Endothelial cell of umbilical vein (primary cell): ENCODE data around the gene ALS2. TPM values are rescaled to one million over a fixed set of nuclear protein-coding genes. Genes with fewer than 3 reads are reported as not detected.

ENCODE experiments used
- BruUV-seq: library from RNA; stranded (reverse); fragments of 400-500 nt; replicated peaks from 2 replicates; lab custom pipeline; 2021; lab: Mats Ljungman, UMichigan
- CTCF ChIA-PET: fragments of 300-600, 350-600 bp; sonication (Branson Sonifier 250); formaldehyde crosslinking; loops from one replicate; lab custom pipeline; 2021; ENCODE audit warnings: antibody characterized with exemption, inconsistent platforms; lab: Charles Lee
- POLR2A ChIA-PET: fragments of 300-600, 350-600 bp; sonication (Branson Sonifier 250); formaldehyde crosslinking; loops from one replicate; lab custom pipeline; 2021; ENCODE audit warnings: antibody characterized with exemption, inconsistent platforms; lab: Charles Lee
- DNase-seq: peaks from one replicate; pipeline ENCODE4 v3.0.0-alpha.2; 2011; ENCODE audit warnings: low read depth, low spot score
- FAIRE-seq: peaks from 2 replicates; lab custom pipeline; 2011; peaks lifted over from hg19 to GRCh38; lab: Jason Lieb, UNC
- H2AFZ ChIP-seq: 2 replicates; pipeline ENCODE4 v1.6.0; 2012; ENCODE audit warnings: low read depth, low read length, control low read depth, inconsistent platforms
- H3K27ac ChIP-seq: 2 replicates; pipeline ENCODE4 v1.5.1; 2011; ENCODE audit warnings: low read depth, mild to moderate bottlenecking, control low read depth, low read length, moderate library complexity; ENCODE audit not compliant: insufficient read depth
- H3K27me3 ChIP-seq, 2 experiments: 2 replicates each; pipeline versions ENCODE4 v1.6.0 to v1.6.1; 2011; ENCODE audit warnings: low read length in 2 of 2, mixed read lengths in 1 of 2; ENCODE audit not compliant: control insufficient read depth in 2 of 2, insufficient read depth in 2 of 2
- H3K36me3 ChIP-seq, 2 experiments: 2 replicates in 1 of 2; 3 replicates in 1 of 2; pipeline ENCODE4 v1.5.1; 2011; ENCODE audit warnings: low read length in 2 of 2, mild to moderate bottlenecking in 1 of 2, moderate library complexity in 1 of 2; ENCODE audit not compliant: control insufficient read depth in 2 of 2, insufficient read depth in 2 of 2; ENCODE audit errors: extremely low read depth in 1 of 2
- H3K4me1 ChIP-seq: 3 replicates; pipeline ENCODE4 v1.5.1; 2011; ENCODE audit warnings: mild to moderate bottlenecking, low read length; ENCODE audit not compliant: control insufficient read depth, insufficient read depth; ENCODE audit errors: extremely low read depth
- H3K4me2 ChIP-seq: 2 replicates; pipeline ENCODE4 v1.6.1; 2011; ENCODE audit warnings: low read length, control low read depth, mixed read lengths; ENCODE audit not compliant: insufficient read depth
- H3K4me3 ChIP-seq, 3 experiments: fragments of 200-600 bp in 1 of 3; sonication (generic), shearing (Covaris generic) in 1 of 3; replicated peaks in 1 of 3; 2 replicates each; pipeline ENCODE4 v1.5.1; 2011 to 2016; ENCODE audit warnings: control low read depth in 3 of 3, low read length in 3 of 3, mild to moderate bottlenecking in 2 of 3, inconsistent platforms in 1 of 3, low read depth in 1 of 3, moderate library complexity in 1 of 3; ENCODE audit not compliant: insufficient read depth in 1 of 3
- H3K79me2 ChIP-seq: 2 replicates; pipeline ENCODE4 v1.6.0; 2012; ENCODE audit warnings: low read length, inconsistent platforms; ENCODE audit not compliant: control insufficient read depth, insufficient read depth
- H3K9ac ChIP-seq: replicated peaks from 2 replicates; pipeline ENCODE3; 2011; ENCODE audit warnings: low read length, control low read depth; ENCODE audit not compliant: insufficient read depth; ENCODE audit errors: extremely low read depth
- H3K9me1 ChIP-seq: replicated peaks from 3 replicates; pipeline ENCODE4 v1.6.0; 2011; ENCODE audit warnings: mild to moderate bottlenecking, low read length; ENCODE audit not compliant: control insufficient read depth, insufficient read depth; ENCODE audit errors: extremely low read depth
- H3K9me3 ChIP-seq: replicated peaks from 2 replicates; pipeline ENCODE4 v1.5.1; 2012; ENCODE audit warnings: low read length, inconsistent platforms; ENCODE audit not compliant: control insufficient read depth, insufficient read depth
- H4K20me1 ChIP-seq: replicated peaks from 2 replicates; pipeline ENCODE3; 2011; ENCODE audit warnings: mild to moderate bottlenecking, low read length; ENCODE audit not compliant: control insufficient read depth, insufficient read depth; ENCODE audit errors: extremely low read depth
- CTCF ChIP-seq, 2 donors: IDR thresholded peaks; 1 replicate in 1 of 2; 2 replicates in 1 of 2; pipeline ENCODE4 v1.5.1; 2011; ENCODE audit warnings: low read length in 2 of 2, mild to moderate bottlenecking in 2 of 2, moderate library complexity in 2 of 2, control low read depth in 1 of 2, inconsistent platforms in 1 of 2, low read depth in 1 of 2; ENCODE audit not compliant: insufficient read depth in 1 of 2; ENCODE audit errors: extremely low read depth in 1 of 2
- EZH2 ChIP-seq: IDR thresholded peaks from 2 replicates; pipeline ENCODE4 v1.6.1; 2012; ENCODE audit warnings: borderline replicate concordance, low read depth, mild to moderate bottlenecking, moderate library complexity, low read length, inconsistent platforms; ENCODE audit not compliant: severe bottlenecking
- FOS ChIP-seq: IDR thresholded peaks from 2 replicates; pipeline ENCODE4 v1.6.1; 2011; ENCODE audit warnings: mild to moderate bottlenecking, low read length, moderate library complexity, borderline replicate concordance; ENCODE audit not compliant: insufficient read depth
- GATA2 ChIP-seq: IDR thresholded peaks from 2 replicates; pipeline ENCODE4 v1.7.0; 2011; ENCODE audit warnings: low read depth, mild to moderate bottlenecking, moderate library complexity, mixed read lengths, low read length; ENCODE audit not compliant: insufficient read length, insufficient read depth
- JUN ChIP-seq: IDR thresholded peaks from 2 replicates; pipeline ENCODE4 v1.6.1; 2011; ENCODE audit warnings: borderline replicate concordance, low read depth; ENCODE audit not compliant: insufficient read length, insufficient read depth
- MYC ChIP-seq: IDR thresholded peaks from one replicate; pipeline ENCODE4 v1.6.1; 2011; ENCODE audit warnings: mild to moderate bottlenecking, low read depth, low read length
- POLR2A ChIP-seq: IDR thresholded peaks from 2 replicates; pipeline ENCODE4 v1.6.1; 2012; ENCODE audit warnings: low read depth, mild to moderate bottlenecking, control low read depth, low read length
- POLR2AphosphoS5 ChIP-seq: IDR thresholded peaks from 2 replicates; pipeline ENCODE4 v1.6.1; 2012; ENCODE audit warnings: low read depth, mild to moderate bottlenecking, control low read depth, low read length, moderate library complexity; ENCODE audit not compliant: insufficient read depth
- dilution Hi-C: fragments of 300-500 bp; cut with MboI; formaldehyde crosslinking; loops from one replicate; pipeline ENCODE4 v1.15.0; 2019; ENCODE audit warnings: low sequenced_read_pairs; ENCODE audit not compliant: extremely low pct_ligation_motif_present
- intact Hi-C: fragments of 100-400 bp; cut with micrococcal nuclease; formaldehyde crosslinking; loops from one replicate; pipeline ENCODE4 v1.10.0; 2022
- polyA plus RNA-seq, 4 experiments: library from polyadenylated mRNA; depleted of rRNA in 3 of 4; stranded (reverse) in 3 of 4; unstranded in 1 of 4; fragments of >200 nt; gene quantifications; 2 replicates each; pipeline versions ENCODE4 v1.2.1 to v1.2.3, GENCODE V29; 2011 to 2012; ENCODE audit warnings: missing spikeins in 1 of 4
- total RNA-seq: library from RNA; stranded (reverse); gene quantifications from 2 replicates; pipeline ENCODE4 v1.2.3, GENCODE V29; 2021
- TF ChIP-seq, protein P1 (sequence below): IDR thresholded peaks from 2 replicates; pipeline ENCODE4 v1.6.1; 2011; ENCODE audit not compliant: insufficient read depth, insufficient read length

Gene ALS2
- total and polyA plus RNA-seq, 2 donors (not counting 3 experiments of a cell fraction or from before 2014, with no cell fraction given) = 13.1 to 36.1 TPM

GRCh38 chr2:201808027-201808426 is 27.3 kb upstream of the ALS2 start:
- Histone ChIP-seq H3K9me1 (no peaks in the 10 kb centered on the region), H3K79me2 (no peaks in the 10 kb centered on the region), H3K4me3 (no peak overlapping the region), H3K27ac (no peak overlapping the region), H3K27me3 (peaks cover 31% of the 10 kb centered on the region in 2 experiments), H3K36me3 (no peaks in the 10 kb centered on the region), H4K20me1 (no peaks in the 10 kb centered on the region), H3K9me3 (no peaks in the 10 kb centered on the region), H3K4me2 (no peak overlapping the region), H3K9ac (no peak overlapping the region), H3K4me1 (no peaks in the 10 kb centered on the region), H2AFZ (no peak overlapping the region)
- FAIRE-seq (no peak), DNase-seq (no peak)
- TF ChIP-seq, protein P1, sequence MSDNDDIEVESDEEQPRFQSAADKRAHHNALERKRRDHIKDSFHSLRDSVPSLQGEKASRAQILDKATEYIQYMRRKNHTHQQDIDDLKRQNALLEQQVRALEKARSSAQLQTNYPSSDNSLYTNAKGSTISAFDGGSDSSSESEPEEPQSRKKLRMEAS = no peak
- no peak for TF ChIP-seq MYC
- no peak for TF ChIP-seq EZH2
- no peak for TF ChIP-seq FOS
- no peak for TF ChIP-seq JUN
- TF ChIP-seq POLR2AphosphoS5 = no peak
- no peak for TF ChIP-seq POLR2A
- TF ChIP-seq GATA2 = no peak
- no peak for TF ChIP-seq CTCF (IDR thresholded peaks at IDR 0.05; ENCODE audit: extremely low read depth in 1 of 2, insufficient read depth in 1 of 2, low read depth in 1 of 2, low read length in 2 of 2)
- dilution Hi-C loops (no loop called here), intact Hi-C loops (no loop called here)
- POLR2A ChIA-PET = no interaction called here
- CTCF ChIA-PET = no interaction called here
- BruUV-seq = no TSS peak
